Transverse colon (tissue), 4 donors: Measurements from ENCODE around the gene PSMC3. TPM values are rescaled to one million over a fixed set of nuclear protein-coding genes. Genes with fewer than 3 reads are reported as not detected.

Source experiments
- DNase-seq: peaks from one replicate; pipeline ENCODE4 v3.0.0-alpha.2; 2019
- H3K27ac ChIP-seq, 4 donors: fragments of 200-600 bp; sonication (generic); 2 replicates each; pipeline ENCODE4 v1.5.1; 2016 to 2018; ENCODE audit warnings: inconsistent platforms in 4 of 4
- H3K27me3 ChIP-seq: fragments of 200-600 bp; sonication (generic); 2 replicates; pipeline ENCODE4 v1.5.1; 2017; ENCODE audit warnings: inconsistent platforms
- H3K36me3 ChIP-seq, 4 donors: fragments of 200-600 bp; sonication (generic); 2 replicates each; pipeline ENCODE4 v1.5.1; 2017 to 2019; ENCODE audit warnings: inconsistent platforms in 4 of 4
- H3K4me1 ChIP-seq, 4 donors: fragments of 200-600 bp; sonication (generic); 2 replicates each; pipeline ENCODE4 v1.5.1; 2017 to 2020; ENCODE audit warnings: inconsistent platforms in 4 of 4
- H3K4me3 ChIP-seq, 4 donors: fragments of 200-600 bp; sonication (generic); 1 replicate in 1 of 4; 2 replicates in 3 of 4; pipeline versions ENCODE4 v1.5.1 to v1.6.1; 2017 to 2019; ENCODE audit warnings: inconsistent platforms in 4 of 4
- H3K9me3 ChIP-seq, 2 donors: fragments of 200-600 bp; sonication (generic); 2 replicates each; pipeline ENCODE4 v1.5.1; 2017 to 2019; ENCODE audit warnings: inconsistent platforms in 2 of 2
- CTCF ChIP-seq, 5 experiments: fragments of 200-600 bp in 3 of 5; fragments of 450-650 bp in 2 of 5; sonication (generic) in 3 of 5; IDR thresholded peaks; 1 replicate in 2 of 5; 2 replicates in 3 of 5; pipeline ENCODE4 v1.5.1; 2016 to 2017; ENCODE audit warnings: antibody characterized with exemption in 5 of 5, inconsistent platforms in 3 of 5, mild to moderate bottlenecking in 2 of 5, moderate library complexity in 1 of 5
- EP300 ChIP-seq: sonication (generic); formaldehyde crosslinking; IDR thresholded peaks from one replicate; pipeline ENCODE4 v1.6.1; 2017; ENCODE audit warnings: antibody characterized with exemption, low read depth
- POLR2A ChIP-seq: fragments of 450-650 bp; IDR thresholded peaks from one replicate; pipeline ENCODE4 v1.6.1; 2016; ENCODE audit warnings: antibody characterized with exemption, mild to moderate bottlenecking, moderate library complexity
- POLR2AphosphoS5 ChIP-seq, 3 donors: sonication (generic); formaldehyde crosslinking; IDR thresholded peaks; one replicate each; pipeline ENCODE4 v1.6.1; 2016; ENCODE audit warnings: antibody characterized with exemption in 3 of 3
- WGBS, 2 donors: methylation state at CpG; one replicate each; pipeline ENCODE4 v1.1.5; 2018; ENCODE audit warnings: low coverage in 1 of 2; 5-methylcytosine and 5-hydroxymethylcytosine counted together
- in situ Hi-C, 4 donors: fragments of 200-750 bp; cut with MboI; loops; one replicate each; pipeline versions ENCODE4 v1.15.0 to v1.15.1; 2017; ENCODE audit warnings: low sequenced_read_pairs in 3 of 4, low pct_ligation_motif_present in 1 of 4, low pct_unique_long_range_greater_than_20kb in 1 of 4
- intact Hi-C: fragments of 100-400 bp; cut with DNase I; formaldehyde crosslinking; loops from one replicate; pipeline ENCODE4 v1.15.1; 2023; ENCODE audit warnings: low total_unique reads
- total RNA-seq, 4 donors: library from RNA; depleted of rRNA; stranded (reverse); fragments of >200 nt; gene quantifications; one replicate each; pipeline ENCODE4 v1.1.0, GENCODE V29; 2016

The PSMC3 gene
- total RNA-seq, 4 donors from 2014 or later = 56.5 to 252 (median 91.4) TPM

DNA sequence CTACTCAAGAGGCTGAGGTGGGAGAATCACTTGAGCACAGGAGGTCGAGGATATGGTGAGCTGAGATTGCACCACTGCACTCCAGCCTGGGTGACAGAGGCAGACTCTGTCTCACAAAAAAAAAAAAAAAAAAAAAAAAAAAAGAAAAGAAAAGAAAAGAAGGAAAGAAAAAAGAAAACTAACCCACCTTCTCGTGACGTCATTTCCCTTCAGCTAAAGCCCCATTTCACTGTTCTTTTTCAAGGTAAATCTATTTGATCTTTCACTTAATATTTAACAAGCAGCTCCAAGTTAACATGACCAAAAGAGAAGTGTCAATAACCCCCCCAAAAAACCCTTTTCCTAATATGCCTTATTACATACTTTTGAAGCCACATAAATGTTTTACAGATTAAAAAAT, 17.6 kb upstream of the PSMC3 start:
- in situ Hi-C loops (no loop called here), intact Hi-C loops (no loop called here)
- Histone ChIP-seq H3K4me1 (no peaks in the 10 kb centered on the region), H3K9me3 (no peaks in the 10 kb centered on the region), H3K36me3 (no peaks in the 10 kb centered on the region), H3K27me3 (no peaks in the 10 kb centered on the region), H3K27ac (no peak overlapping the region), H3K4me3 (no peak overlapping the region)
- 88 to 94% methylated on average over 2 to 3 of the region's 3 CpGs for WGBS, 2 donors
- DNase-seq = no peak
- TF ChIP-seq CTCF (IDR thresholded peaks at IDR 0.05) = no peak
- TF ChIP-seq POLR2AphosphoS5 (IDR thresholded peaks at IDR 0.05) = no peak
- no peak for TF ChIP-seq EP300
- no peak for TF ChIP-seq POLR2A

DNA sequence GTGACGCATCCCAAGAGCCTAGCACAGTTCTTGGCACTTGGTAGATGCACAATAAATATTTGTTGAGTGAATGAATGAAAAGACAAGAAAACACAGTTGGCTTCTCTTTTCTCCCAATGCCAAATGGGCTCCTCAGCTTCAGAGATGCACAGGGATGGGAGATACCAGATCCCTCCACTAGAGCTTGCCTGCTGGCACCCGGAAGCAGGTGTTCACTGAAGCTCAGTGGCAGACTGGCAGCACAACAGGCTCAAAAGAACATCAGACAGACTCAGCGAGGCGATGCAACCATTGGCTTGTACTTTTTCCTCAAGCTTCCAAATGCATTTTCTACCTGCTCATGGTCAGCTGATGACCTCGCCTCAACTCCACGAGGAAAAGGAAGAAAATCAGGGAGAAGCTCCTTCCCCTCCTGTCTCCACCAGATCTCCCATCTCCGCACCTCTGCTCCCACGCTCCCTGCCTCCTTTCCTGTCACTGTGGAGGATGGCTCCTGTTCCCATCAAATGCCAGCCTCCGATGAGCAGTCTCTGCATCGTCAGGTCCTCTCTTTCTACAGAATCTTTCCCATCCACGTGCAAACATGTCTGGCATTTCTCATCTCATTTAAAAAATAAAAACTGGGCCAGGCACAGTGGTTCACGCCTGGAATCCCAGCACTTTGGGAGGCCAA, 16.9 kb upstream of the PSMC3 start:
- no peaks in the 10 kb centered on the region for H3K36me3 ChIP-seq
- no peaks in the 10 kb centered on the region for H3K9me3 ChIP-seq
- H3K4me1 ChIP-seq = no peaks in the 10 kb centered on the region
- no peak overlapping the region for H3K27ac ChIP-seq
- no peak overlapping the region for H3K4me3 ChIP-seq
- in situ Hi-C loops = no loop called here
- WGBS, 2 donors = 85 to 90% methylated on average over 2 to 12 of the region's 12 CpGs
- no peaks in the 10 kb centered on the region for H3K27me3 ChIP-seq
- TF ChIP-seq EP300 = no peak
- TF ChIP-seq CTCF (IDR thresholded peaks at IDR 0.05) = no peak
- no peak for TF ChIP-seq POLR2AphosphoS5 (IDR thresholded peaks at IDR 0.05)
- no peak for TF ChIP-seq POLR2A
- intact Hi-C loops = no loop called here
- DNase-seq = no peak

DNA sequence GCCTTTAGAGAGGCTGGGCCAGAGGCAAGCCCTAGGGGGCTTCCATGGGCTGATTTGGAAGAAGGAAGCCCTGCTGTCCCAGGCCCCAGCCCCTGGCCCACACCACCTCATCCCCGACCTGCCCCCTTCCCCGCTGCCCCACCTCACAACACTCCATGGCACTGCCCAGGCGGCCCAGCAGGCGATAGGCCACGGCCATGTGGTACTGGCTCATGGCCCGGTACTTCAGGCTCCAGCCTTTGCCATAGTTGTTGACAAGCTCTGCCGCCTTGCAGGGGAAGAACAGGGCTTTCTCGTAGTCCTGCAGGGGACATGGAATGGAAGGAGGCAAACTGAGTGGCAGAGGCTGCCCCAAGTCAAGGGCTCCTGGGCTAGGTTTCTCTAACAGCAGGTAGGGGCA, 16.3 kb upstream of the PSMC3 start:
- Histone ChIP-seq H3K36me3 (no peaks in the 10 kb centered on the region), H3K4me1 (peaks cover 0 to 6% (median 3%) of the 10 kb centered on the region in 4 donors), H3K9me3 (no peaks in the 10 kb centered on the region), H3K4me3 (no peak overlapping the region), H3K27ac (no peak overlapping the region), H3K27me3 (no peaks in the 10 kb centered on the region)
- intact Hi-C loops = no loop called here
- WGBS, 2 donors = 93% methylated on average over 8 of the region's 8 CpGs; no CpG with 5 or more reads in 1 of the 2 donors
- in situ Hi-C loops = no loop called here
- TF ChIP-seq CTCF (IDR thresholded peaks at IDR 0.05) (no peak), POLR2A (no peak), POLR2AphosphoS5 (IDR thresholded peaks at IDR 0.05) (no peak), EP300 (no peak)
- DNase-seq = no peak

GRCh38 chr11:47441421-47441820, 15.2 kb upstream of the PSMC3 start:
- Histone ChIP-seq H3K27ac (no peak overlapping the region), H3K36me3 (no peaks in the 10 kb centered on the region), H3K9me3 (no peaks in the 10 kb centered on the region), H3K4me3 (no peak overlapping the region), H3K27me3 (no peaks in the 10 kb centered on the region), H3K4me1 (peaks cover 0 to 9% (median 3%) of the 10 kb centered on the region in 4 donors)
- WGBS, 2 donors = 86% methylated on average over 12 of the region's 12 CpGs; no CpG with 5 or more reads in 1 of the 2 donors
- TF ChIP-seq POLR2A = no peak
- TF ChIP-seq POLR2AphosphoS5 (IDR thresholded peaks at IDR 0.05) = no peak
- TF ChIP-seq CTCF (IDR thresholded peaks at IDR 0.05) = no peak
- TF ChIP-seq EP300 = no peak
- intact Hi-C loops (no loop called here), in situ Hi-C loops (no loop called here)
- no peak for DNase-seq
